Mesendoderm (in vitro differentiated cells): ENCODE data around the gene RPS15.
"Not testable (repeated sequence)": the region's sequence is repeated elsewhere in the genome, so short reads cannot be mapped to it uniquely, and the experiment has no call there.

Experiments
- DNase-seq: peaks from one replicate; pipeline ENCODE4 v3.0.0; 2013
- H2AK5ac ChIP-seq: 2 replicates; pipeline ENCODE4 v1.6.1; 2013; ENCODE audit warnings: low read length, inconsistent platforms
- H2BK120ac ChIP-seq: 2 replicates; pipeline ENCODE4 v1.6.1; 2013; ENCODE audit warnings: low read depth, mild to moderate bottlenecking, low read length, moderate library complexity, mixed read lengths
- H2BK15ac ChIP-seq: replicated peaks from 2 replicates; pipeline ENCODE4 v1.6.1; 2013; ENCODE audit warnings: low read depth, mild to moderate bottlenecking, moderate library complexity
- H2BK5ac ChIP-seq: 2 replicates; pipeline ENCODE4 v1.6.1; 2013; ENCODE audit warnings: low read length, inconsistent platforms
- H3K18ac ChIP-seq: 2 replicates; pipeline ENCODE4 v1.6.1; 2013; ENCODE audit warnings: mild to moderate bottlenecking, low read length, mixed read lengths
- H3K23ac ChIP-seq: one replicate; pipeline ENCODE4 v1.6.1; 2013; ENCODE audit warnings: low read length
- H3K27ac ChIP-seq: 2 replicates; pipeline ENCODE4 v1.5.1; 2013; ENCODE audit warnings: low read depth, mild to moderate bottlenecking, inconsistent platforms, low read length, moderate library complexity
- H3K27me3 ChIP-seq: 2 replicates; pipeline ENCODE4 v1.6.1; 2013; ENCODE audit warnings: low read length, control low read depth, mild to moderate bottlenecking, inconsistent platforms; ENCODE audit not compliant: insufficient read depth, poor library complexity
- H3K36me3 ChIP-seq: 2 replicates; pipeline ENCODE4 v1.6.1; 2013; ENCODE audit warnings: low read length, inconsistent platforms; ENCODE audit not compliant: control insufficient read depth, insufficient read depth
- H3K4ac ChIP-seq: one replicate; pipeline ENCODE4 v1.6.1; 2013; ENCODE audit warnings: low read depth, mild to moderate bottlenecking, low read length, moderate library complexity
- H3K4me1 ChIP-seq: 2 replicates; pipeline ENCODE4 v1.6.1; 2013; ENCODE audit warnings: low read depth, low read length, inconsistent platforms; ENCODE audit not compliant: control insufficient read depth
- H3K4me2 ChIP-seq: 2 replicates; pipeline ENCODE4 v1.6.1; 2013; ENCODE audit warnings: low read length
- H3K4me3 ChIP-seq: 2 replicates; pipeline ENCODE4 v1.5.1; 2013; ENCODE audit warnings: mild to moderate bottlenecking, low read length
- H3K56ac ChIP-seq: one replicate; pipeline ENCODE4 v1.6.1; 2013; ENCODE audit warnings: low read length
- H3K79me1 ChIP-seq: 2 replicates; pipeline ENCODE4 v1.6.1; 2013; ENCODE audit warnings: low read length, inconsistent platforms
- H3K79me2 ChIP-seq: 2 replicates; pipeline ENCODE4 v1.6.1; 2013; ENCODE audit warnings: mild to moderate bottlenecking, low read length; ENCODE audit not compliant: control insufficient read depth, insufficient read depth
- H3K9ac ChIP-seq: 2 replicates; pipeline ENCODE4 v1.6.1; 2013; ENCODE audit warnings: low read length, inconsistent platforms
- H4K5ac ChIP-seq: one replicate; pipeline ENCODE4 v1.6.1; 2013; ENCODE audit warnings: low read length
- H4K8ac ChIP-seq: one replicate; pipeline ENCODE4 v1.6.1; 2013; ENCODE audit warnings: low read depth, mild to moderate bottlenecking, control low read depth, low read length, moderate library complexity
- WGBS: extraction: QIAGEN DNeasy Blood & Tissue Kit; methylation state at CpG from one replicate; pipeline ENCODE4 v1.1.7; 2013; ENCODE audit warnings: low lambda C conversion rate, missing lambda C conversion rate; ENCODE audit not compliant: insufficient coverage; ENCODE audit errors: extremely low coverage; 5-methylcytosine and 5-hydroxymethylcytosine counted together

Gene RPS15

GRCh38 chr19:1418496-1418775, 19.8 kb upstream of the RPS15 start:
- Histone ChIP-seq H3K4me3 (no peak overlapping the region), H3K79me2 (peaks cover 77% of the 10 kb centered on the region), H3K9ac (no peak overlapping the region), H4K5ac (no peak overlapping the region), H3K18ac (no peak overlapping the region), H2BK120ac (no peak overlapping the region), H3K79me1 (peaks cover 27% of the 10 kb centered on the region), H3K4me2 (no peak overlapping the region), H3K23ac (no peak overlapping the region), H3K36me3 (peaks cover 12% of the 10 kb centered on the region), H3K56ac (no peak overlapping the region), H3K27ac (no peak overlapping the region), H2BK15ac (no peak overlapping the region), H2AK5ac (no peak overlapping the region), H4K8ac (no peak overlapping the region), H3K4me1 (peaks cover 8% of the 10 kb centered on the region), H3K27me3 (no peaks in the 10 kb centered on the region), H3K4ac (no peak overlapping the region), H2BK5ac (no peak overlapping the region)
- DNase-seq = no peak
- WGBS = no CpG with 5 or more reads among the region's 13 CpGs

DNA sequence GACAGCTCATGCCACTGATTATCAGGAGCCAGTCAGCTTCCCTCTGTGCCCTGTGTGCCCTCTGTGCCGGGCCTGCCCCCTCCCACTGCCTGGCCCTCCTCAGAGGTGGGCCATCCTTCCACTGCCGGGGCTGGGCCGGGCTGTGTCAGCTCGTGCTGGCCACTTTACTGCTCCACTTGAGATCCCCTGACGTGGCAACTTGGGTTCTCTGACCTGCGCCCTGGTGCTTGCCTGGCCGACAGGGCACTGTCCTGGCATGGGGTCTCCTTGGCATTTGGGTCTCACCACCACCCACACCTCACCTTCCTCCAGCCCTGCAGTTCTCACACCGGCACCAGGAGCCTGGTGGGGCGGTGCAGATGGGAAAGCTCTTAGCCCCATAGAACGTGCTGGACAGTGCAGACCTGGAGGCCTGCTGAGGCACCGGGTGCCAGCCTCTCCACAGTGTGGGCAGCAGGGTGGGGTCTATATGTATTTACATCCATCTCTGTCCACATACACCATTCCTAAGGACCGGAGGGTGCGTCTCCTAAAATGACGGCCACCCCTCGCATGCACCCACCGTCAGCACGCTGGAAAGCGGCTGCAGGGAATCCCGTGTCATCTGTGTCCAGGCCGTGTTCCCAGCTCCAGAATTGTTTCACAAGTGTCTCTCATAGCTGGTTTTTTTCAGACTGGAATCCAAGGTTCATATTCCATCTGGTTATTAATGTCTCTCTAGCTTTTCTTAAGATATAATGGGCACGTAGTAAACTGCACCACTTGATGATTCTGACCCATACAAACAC, 19.1 kb upstream of the RPS15 start:
- Histone ChIP-seq H3K4ac (no peak overlapping the region), H2BK15ac (no peak overlapping the region), H2BK120ac (no peak overlapping the region), H3K23ac (no peak overlapping the region), H3K9ac (no peak overlapping the region), H3K27me3 (no peaks in the 10 kb centered on the region), H3K36me3 (peaks cover 14% of the 10 kb centered on the region), H4K8ac (no peak overlapping the region), H3K18ac (no peak overlapping the region), H4K5ac (no peak overlapping the region), H3K56ac (no peak overlapping the region), H2BK5ac (no peak overlapping the region), H3K27ac (no peak overlapping the region), H3K79me2 (peaks cover 77% of the 10 kb centered on the region), H3K4me3 (no peak overlapping the region), H3K79me1 (peaks cover 33% of the 10 kb centered on the region), H2AK5ac (no peak overlapping the region), H3K4me1 (peaks cover 8% of the 10 kb centered on the region), H3K4me2 (no peak overlapping the region)
- WGBS = no CpG with 5 or more reads among the region's 21 CpGs
- no peak for DNase-seq

GRCh38 chr19:1420085-1420484, 18.1 kb upstream of the RPS15 start:
- H3K23ac ChIP-seq, H2BK15ac ChIP-seq, H3K4me3 ChIP-seq, H3K4me1 ChIP-seq, H4K5ac ChIP-seq, H3K56ac ChIP-seq, H3K27ac ChIP-seq, H3K4me2 ChIP-seq, H3K4ac ChIP-seq, H4K8ac ChIP-seq, H3K18ac ChIP-seq, H2BK5ac ChIP-seq, H2BK120ac ChIP-seq, DNase-seq, H3K27me3 ChIP-seq, H3K9ac ChIP-seq, H2AK5ac ChIP-seq: not testable (repeated sequence)
- H3K79me1 ChIP-seq = peaks cover 35% of the 10 kb centered on the region
- no CpG with 5 or more reads among the region's 43 CpGs for WGBS
- peaks cover 14% of the 10 kb centered on the region for H3K36me3 ChIP-seq
- peaks cover 75% of the 10 kb centered on the region for H3K79me2 ChIP-seq

DNA sequence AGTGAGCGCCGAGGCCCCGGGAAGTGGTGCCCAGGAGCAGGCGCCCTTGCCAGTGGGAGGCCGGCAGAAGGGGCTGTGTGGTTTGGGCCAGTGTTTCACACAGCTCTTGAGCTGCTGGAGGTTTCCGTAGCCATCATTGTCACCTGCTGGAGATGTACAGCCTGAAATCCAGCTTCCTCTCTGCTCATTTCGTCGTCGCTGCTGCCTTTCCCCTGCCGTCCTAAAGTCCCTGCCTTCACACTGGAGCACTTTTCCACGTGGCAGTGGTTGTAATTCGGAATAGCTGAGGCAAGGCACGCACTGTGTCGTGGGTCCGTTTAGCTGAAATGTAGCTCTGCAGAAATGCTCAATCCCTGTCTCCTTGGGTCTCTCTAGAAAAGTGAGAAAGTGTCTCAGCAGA, 17.6 kb upstream of the RPS15 start:
- WGBS = no CpG with 5 or more reads among the region's 15 CpGs
- H3K36me3 ChIP-seq = peaks cover 15% of the 10 kb centered on the region
- no peak for DNase-seq
- H2BK5ac ChIP-seq = no peak overlapping the region
- H3K18ac ChIP-seq = no peak overlapping the region
- H4K5ac ChIP-seq = no peak overlapping the region
- peaks cover 71% of the 10 kb centered on the region for H3K79me2 ChIP-seq
- H3K79me1 ChIP-seq = peaks cover 36% of the 10 kb centered on the region
- H3K27me3 ChIP-seq = no peaks in the 10 kb centered on the region
- no peak overlapping the region for H3K4me2 ChIP-seq
- no peak overlapping the region for H3K9ac ChIP-seq
- no peak overlapping the region for H3K23ac ChIP-seq
- H3K4ac ChIP-seq = no peak overlapping the region
- no peak overlapping the region for H3K4me3 ChIP-seq
- peaks cover 8% of the 10 kb centered on the region for H3K4me1 ChIP-seq
- H2AK5ac ChIP-seq = no peak overlapping the region
- H2BK15ac ChIP-seq = no peak overlapping the region
- H3K56ac ChIP-seq = no peak overlapping the region
- no peak overlapping the region for H4K8ac ChIP-seq
- no peak overlapping the region for H3K27ac ChIP-seq
- H2BK120ac ChIP-seq = no peak overlapping the region

- Histone ChIP-seq H2BK120ac (no peak overlapping the region), H3K4me1 (peaks cover under 1% of the 10 kb centered on the region), H2BK15ac (no peak overlapping the region), H3K36me3 (peaks cover 17% of the 10 kb centered on the region), H3K79me1 (peaks cover 34% of the 10 kb centered on the region), H3K4me3 (no peak overlapping the region), H4K8ac (no peak overlapping the region), H3K9ac (no peak overlapping the region), H4K5ac (no peak overlapping the region), H3K18ac (no peak overlapping the region), H3K4ac (no peak overlapping the region), H3K56ac (no peak overlapping the region), H3K27me3 (no peaks in the 10 kb centered on the region), H3K4me2 (no peak overlapping the region), H3K27ac (no peak overlapping the region), H3K23ac (no peak overlapping the region), H2BK5ac (no peak overlapping the region), H2AK5ac (no peak overlapping the region), H3K79me2 (peaks cover 64% of the 10 kb centered on the region)
- DNase-seq = no peak
- no CpG with 5 or more reads among the region's 37 CpGs for WGBS
Observed at GRCh38 chr19:1421218-1421957, 16.8 kb upstream of the RPS15 start.
